ENCODE results near the gene PCID2. TPM values are rescaled to one million over a fixed set of nuclear protein-coding genes. Genes with fewer than 3 reads are reported as not detected.

PCID2 gene
- total RNA-seq, 2 donors from 2014 or later, result 46.8 to 55.4 TPM

- no peak overlapping the region for H3K4me3 ChIP-seq
- no peak overlapping the region for H3K27ac ChIP-seq
- H3K4me1 ChIP-seq (ENCODE audit: control insufficient read depth in 1 of 2, low read depth in 2 of 2), result no peaks in the 10 kb centered on the region
- no peaks in the 10 kb centered on the region for H3K9me3 ChIP-seq
- peaks cover 35% of the 10 kb centered on the region for H3K36me3 ChIP-seq
- DNase-seq (ENCODE audit: low spot score), result no peak
- no peaks in the 10 kb centered on the region for H3K27me3 ChIP-seq (replicated peaks; ENCODE audit: insufficient read depth)
- no peak for ATAC-seq (ENCODE audit: insufficient number of reproducible peaks, low FRiP score, low read depth)
- no peak for TF ChIP-seq CTCF (IDR thresholded peaks at IDR 0.05)
These were observed 36.0 kb downstream of the PCID2 start for GRCh38 chr13:113172419-113172926.

GRCh38 chr13:113171250-113172125 is 37.0 kb downstream of the PCID2 start:
- no peak for TF ChIP-seq CTCF (IDR thresholded peaks at IDR 0.05)
- Histone ChIP-seq H3K4me1 (ENCODE audit: control insufficient read depth in 1 of 2, low read depth in 2 of 2) (no peaks in the 10 kb centered on the region), H3K9me3 (no peaks in the 10 kb centered on the region), H3K27me3 (replicated peaks; ENCODE audit: insufficient read depth) (no peaks in the 10 kb centered on the region), H3K27ac (no peak overlapping the region), H3K36me3 (peaks cover 34% of the 10 kb centered on the region), H3K4me3 (no peak overlapping the region)
- ATAC-seq (ENCODE audit: insufficient number of reproducible peaks, low FRiP score, low read depth) (no peak), DNase-seq (ENCODE audit: low spot score) (no peak)

GRCh38 chr13:113170511-113170910 is 38.0 kb downstream of the PCID2 start:
- H3K36me3 ChIP-seq, result peaks cover 24% of the 10 kb centered on the region
- no peak for ATAC-seq (ENCODE audit: insufficient number of reproducible peaks, low FRiP score, low read depth)

GRCh38 chr13:113169277-113170272 is 38.9 kb downstream of the PCID2 start:
- H3K4me3 ChIP-seq, result no peak overlapping the region
- H3K4me1 ChIP-seq (ENCODE audit: control insufficient read depth in 1 of 2, low read depth in 2 of 2), result no peaks in the 10 kb centered on the region
- DNase-seq (ENCODE audit: low spot score) (no peak), ATAC-seq (ENCODE audit: insufficient number of reproducible peaks, low FRiP score, low read depth) (no peak)
- no peaks in the 10 kb centered on the region for H3K9me3 ChIP-seq
- no peak for TF ChIP-seq CTCF (IDR thresholded peaks at IDR 0.05)
- peaks cover 18% of the 10 kb centered on the region for H3K36me3 ChIP-seq
- no peak overlapping the region for H3K27ac ChIP-seq
- H3K27me3 ChIP-seq (replicated peaks; ENCODE audit: insufficient read depth), result no peaks in the 10 kb centered on the region

More at GRCh38 chr13:113170511-113170910, 38.0 kb downstream of the PCID2 start:
- DNase-seq (ENCODE audit: low spot score), result no peak
- Histone ChIP-seq H3K4me1 (ENCODE audit: control insufficient read depth in 1 of 2, low read depth in 2 of 2) (no peaks in the 10 kb centered on the region), H3K27ac (no peak overlapping the region), H3K9me3 (no peaks in the 10 kb centered on the region), H3K27me3 (replicated peaks; ENCODE audit: insufficient read depth) (no peaks in the 10 kb centered on the region), H3K4me3 (no peak overlapping the region)
- TF ChIP-seq CTCF (IDR thresholded peaks at IDR 0.05), result no peak

- Histone ChIP-seq H3K4me1 (ENCODE audit: control insufficient read depth in 1 of 2, low read depth in 2 of 2) (no peaks in the 10 kb centered on the region), H3K27me3 (replicated peaks; ENCODE audit: insufficient read depth) (no peaks in the 10 kb centered on the region), H3K36me3 (peaks cover 18% of the 10 kb centered on the region), H3K4me3 (no peak overlapping the region), H3K9me3 (no peaks in the 10 kb centered on the region), H3K27ac (no peak overlapping the region)
- ATAC-seq (ENCODE audit: insufficient number of reproducible peaks, low FRiP score, low read depth), result no peak
- TF ChIP-seq CTCF (IDR thresholded peaks at IDR 0.05), result no peak
- DNase-seq (ENCODE audit: low spot score), result no peak
These were observed 40.3 kb downstream of the PCID2 start for GRCh38 chr13:113168211-113168610.
